Mucosa of rectum (tissue), 2 donors: Measurements from ENCODE around the gene SV2B.

Source experiments
- H3K27ac ChIP-seq, 2 donors: one replicate each; pipeline ENCODE4 v1.7.0; 2013; ENCODE audit warnings: inconsistent platforms in 2 of 2, low read depth in 2 of 2, low read length in 2 of 2
- H3K27me3 ChIP-seq, 2 donors: one replicate each; pipeline ENCODE4 v1.7.0; 2013; ENCODE audit warnings: low read length in 2 of 2; ENCODE audit not compliant: control insufficient read depth in 2 of 2, insufficient read depth in 2 of 2
- H3K36me3 ChIP-seq, 2 donors: one replicate each; pipeline ENCODE4 v1.7.0; 2013; ENCODE audit warnings: low read length in 2 of 2; ENCODE audit not compliant: control insufficient read depth in 2 of 2, insufficient read depth in 2 of 2
- H3K4me1 ChIP-seq, 2 donors: one replicate each; pipeline ENCODE4 v1.7.0; 2013; ENCODE audit warnings: low read length in 2 of 2, mild to moderate bottlenecking in 1 of 2; ENCODE audit not compliant: control insufficient read depth in 2 of 2, insufficient read depth in 2 of 2
- H3K4me3 ChIP-seq, 2 donors: one replicate each; pipeline ENCODE4 v1.7.0; 2013; ENCODE audit warnings: low read length in 2 of 2
- H3K9ac ChIP-seq, 2 donors: one replicate each; pipeline ENCODE4 v1.7.0; 2013; ENCODE audit warnings: low read length in 2 of 2, low read depth in 1 of 2, mild to moderate bottlenecking in 1 of 2
- H3K9me3 ChIP-seq, 2 donors: one replicate each; pipeline ENCODE4 v1.7.0; 2013; ENCODE audit warnings: low read length in 2 of 2; ENCODE audit not compliant: control insufficient read depth in 2 of 2
- donor health status: healthy.
- donor health status: Normal muscosa, but diverticular disease.

SV2B gene

GRCh38 chr15:91148243-91148642 is 48.2 kb downstream of the SV2B start:
- Histone ChIP-seq H3K4me3 (no peak overlapping the region), H3K9me3 (no peaks in the 10 kb centered on the region), H3K27ac (no peak overlapping the region), H3K27me3 (peaks cover 0 to 5% of the 10 kb centered on the region in 2 donors), H3K4me1 (no peaks in the 10 kb centered on the region), H3K36me3 (no peaks in the 10 kb centered on the region), H3K9ac (no peak overlapping the region)

GRCh38 chr15:91150502-91151160 is 50.6 kb downstream of the SV2B start:
- Histone ChIP-seq H3K27me3 (peaks cover 0 to 5% of the 10 kb centered on the region in 2 donors), H3K4me3 (no peak overlapping the region), H3K36me3 (no peaks in the 10 kb centered on the region), H3K9ac (no peak overlapping the region), H3K9me3 (no peaks in the 10 kb centered on the region), H3K27ac (no peak overlapping the region), H3K4me1 (no peaks in the 10 kb centered on the region)

DNA sequence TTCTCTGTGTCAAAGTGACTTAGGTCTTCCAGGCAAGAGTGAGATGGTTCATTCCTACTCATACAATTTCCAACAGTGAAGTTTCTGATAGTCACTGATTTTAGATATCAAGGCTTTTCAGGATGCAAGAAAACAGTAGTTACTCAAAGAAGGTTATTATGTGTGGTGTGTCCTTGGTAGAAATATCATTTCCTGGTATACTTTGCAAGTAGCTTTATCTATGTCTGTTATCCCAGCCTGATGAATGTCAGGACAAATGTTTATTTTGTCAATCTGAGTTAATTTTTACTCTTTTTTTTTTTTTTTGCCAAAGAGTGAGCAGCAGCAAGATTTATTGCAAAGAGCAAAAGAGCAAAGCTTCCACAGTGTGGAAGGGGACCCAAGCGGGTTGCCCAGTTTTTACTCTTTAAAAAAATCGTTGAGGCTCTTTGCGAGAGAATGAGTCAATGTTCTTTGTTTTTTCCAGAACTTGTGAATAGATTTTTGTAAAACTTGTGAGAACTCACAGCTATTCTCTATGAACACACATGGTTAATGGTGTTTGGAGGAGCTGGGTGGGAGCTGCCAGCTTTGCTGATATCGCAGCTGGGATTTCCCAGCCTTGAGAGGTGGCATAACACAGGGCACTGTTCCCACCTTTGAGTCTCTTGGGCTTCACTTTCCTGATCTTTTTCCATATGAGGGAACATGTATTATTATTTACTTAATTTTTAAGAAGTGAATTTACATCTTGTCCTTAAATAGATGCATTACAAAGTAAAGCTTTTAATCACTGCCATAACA is 51.9 kb downstream of the SV2B start:
- no peak overlapping the region for H3K4me3 ChIP-seq
- H3K27me3 ChIP-seq = peaks cover 0 to 5% of the 10 kb centered on the region in 2 donors
- H3K9me3 ChIP-seq = no peaks in the 10 kb centered on the region
- H3K36me3 ChIP-seq = no peaks in the 10 kb centered on the region
- H3K9ac ChIP-seq = no peak overlapping the region
- H3K4me1 ChIP-seq = no peaks in the 10 kb centered on the region
- no peak overlapping the region for H3K27ac ChIP-seq

- Histone ChIP-seq H3K4me1 (no peaks in the 10 kb centered on the region), H3K9ac (no peak overlapping the region), H3K4me3 (no peak overlapping the region), H3K9me3 (no peaks in the 10 kb centered on the region), H3K27me3 (peaks cover 0 to 5% of the 10 kb centered on the region in 2 donors), H3K36me3 (no peaks in the 10 kb centered on the region), H3K27ac (no peak overlapping the region)
Observed at GRCh38 chr15:91152896-91153581, 53.0 kb downstream of the SV2B start.

GRCh38 chr15:91153954-91154353 is 53.9 kb downstream of the SV2B start:
- H3K4me3 ChIP-seq = no peak overlapping the region
- no peaks in the 10 kb centered on the region for H3K9me3 ChIP-seq
- H3K9ac ChIP-seq = no peak overlapping the region
- no peaks in the 10 kb centered on the region for H3K36me3 ChIP-seq
- no peak overlapping the region for H3K27ac ChIP-seq
- no peaks in the 10 kb centered on the region for H3K4me1 ChIP-seq
- peaks cover 0 to 5% of the 10 kb centered on the region in 2 donors for H3K27me3 ChIP-seq

DNA sequence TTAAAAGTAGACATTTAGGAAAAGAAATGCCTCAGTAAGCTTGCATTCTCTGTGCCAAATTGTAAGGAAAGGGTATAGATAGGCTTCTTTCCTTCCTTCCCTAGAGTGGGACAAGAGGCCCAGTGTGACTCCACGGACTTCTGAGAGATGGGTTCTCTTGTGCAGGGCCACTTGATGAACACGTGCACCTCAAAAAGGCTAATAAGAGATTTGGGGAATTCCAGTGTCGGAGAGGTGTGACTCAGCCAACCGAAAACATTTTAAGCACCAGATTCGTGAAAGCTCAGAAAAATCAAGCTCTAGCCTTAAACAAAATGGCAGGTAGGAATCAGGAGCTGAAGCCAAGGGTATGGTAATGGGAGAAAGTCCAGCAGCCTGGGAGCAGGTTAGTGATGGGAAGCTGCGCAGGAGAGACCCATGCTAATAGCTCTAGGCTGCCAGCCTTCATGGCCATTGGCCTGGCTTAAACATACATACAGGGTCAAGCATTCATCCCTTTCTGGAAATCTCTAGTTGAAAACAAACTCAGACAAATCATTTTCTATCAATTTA is 56.2 kb downstream of the SV2B start:
- Histone ChIP-seq H3K4me1 (no peaks in the 10 kb centered on the region), H3K27ac (no peak overlapping the region), H3K4me3 (no peak overlapping the region), H3K9ac (no peak overlapping the region), H3K27me3 (peaks cover 0 to 3% of the 10 kb centered on the region in 2 donors), H3K9me3 (no peaks in the 10 kb centered on the region), H3K36me3 (no peaks in the 10 kb centered on the region)

GRCh38 chr15:91158415-91159394 is 58.6 kb downstream of the SV2B start:
- Histone ChIP-seq H3K9me3 (no peaks in the 10 kb centered on the region), H3K27ac (no peak overlapping the region), H3K9ac (no peak overlapping the region)

DNA sequence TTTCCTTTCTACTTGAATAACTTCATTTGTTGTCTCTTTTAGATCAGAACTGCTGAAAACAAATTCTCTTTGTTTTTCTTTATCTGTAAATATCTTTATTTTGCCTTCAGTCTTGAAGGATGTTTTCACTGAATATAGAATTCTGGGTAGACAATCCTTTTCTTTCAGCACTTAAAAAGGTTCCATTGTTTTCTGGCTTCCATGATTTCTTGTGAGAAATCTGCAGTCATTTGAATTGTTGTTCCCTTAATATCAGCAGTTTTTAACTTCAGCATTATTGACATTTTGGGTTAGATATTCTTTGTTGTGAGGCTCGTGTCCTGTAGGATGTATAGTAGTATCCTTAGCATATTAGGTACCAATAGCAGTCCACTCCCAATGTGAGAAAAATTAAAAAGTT is 65.8 kb downstream of the SV2B start:
- H3K4me3 ChIP-seq = no peak overlapping the region
- H3K4me1 ChIP-seq = no peaks in the 10 kb centered on the region
- H3K9ac ChIP-seq = no peak overlapping the region
- peaks cover 2 to 4% of the 10 kb centered on the region in 2 donors for H3K9me3 ChIP-seq
- no peaks in the 10 kb centered on the region for H3K36me3 ChIP-seq
- no peak overlapping the region for H3K27ac ChIP-seq
- H3K27me3 ChIP-seq = no peaks in the 10 kb centered on the region

More at GRCh38 chr15:91158415-91159394, 58.6 kb downstream of the SV2B start:
- Histone ChIP-seq H3K4me1 (no peaks in the 10 kb centered on the region), H3K4me3 (no peak overlapping the region), H3K27me3 (no peaks in the 10 kb centered on the region), H3K36me3 (no peaks in the 10 kb centered on the region)

GRCh38 chr15:91168457-91168856 is 68.4 kb downstream of the SV2B start:
- no peaks in the 10 kb centered on the region for H3K36me3 ChIP-seq
- no peak overlapping the region for H3K9ac ChIP-seq
- no peak overlapping the region for H3K4me3 ChIP-seq
- no peak overlapping the region for H3K27ac ChIP-seq
- H3K27me3 ChIP-seq = no peaks in the 10 kb centered on the region
- H3K9me3 ChIP-seq = peaks cover 2 to 4% of the 10 kb centered on the region in 2 donors
- no peaks in the 10 kb centered on the region for H3K4me1 ChIP-seq
